GM18517 (cell line): Measurements from ENCODE around the gene BRWD1.
"Not testable (repeated sequence)": the region's sequence is repeated elsewhere in the genome, so short reads cannot be mapped to it uniquely, and the experiment has no call there.

Experiments
- ATAC-seq: cut with Tn5 transposase; IDR thresholded peaks from one replicate; pipeline ENCODE4 v1.9.1; 2021; ENCODE audit warnings: mild to moderate bottlenecking, moderate library complexity; ENCODE audit not compliant: unreplicated experiment

Gene BRWD1

GRCh38 chr21:39296891-39297290 lies 16.5 kb downstream of the BRWD1 start:
- no peak for ATAC-seq

- ATAC-seq: no peak
These were observed 24.4 kb downstream of the BRWD1 start for GRCh38 chr21:39288987-39289386.

DNA sequence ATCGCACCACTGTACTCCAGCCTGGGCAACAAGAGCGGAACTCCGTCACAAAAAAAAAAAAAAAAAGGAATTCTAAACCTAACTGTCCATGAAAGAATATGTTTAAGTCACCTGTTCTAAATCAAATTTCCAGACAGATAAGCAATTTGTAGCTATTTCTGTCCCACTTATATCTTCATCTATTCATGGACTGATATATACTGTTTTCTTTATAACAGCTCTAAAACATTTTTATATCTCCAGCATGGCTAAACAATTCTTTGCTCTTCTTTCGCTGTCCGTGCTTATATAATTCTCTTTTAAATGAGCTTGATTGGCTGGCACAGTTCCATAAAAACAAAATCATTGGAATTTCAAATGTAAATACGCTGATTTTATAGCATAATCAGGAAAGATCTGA lies 30.5 kb downstream of the BRWD1 start:
- no peak for ATAC-seq

DNA sequence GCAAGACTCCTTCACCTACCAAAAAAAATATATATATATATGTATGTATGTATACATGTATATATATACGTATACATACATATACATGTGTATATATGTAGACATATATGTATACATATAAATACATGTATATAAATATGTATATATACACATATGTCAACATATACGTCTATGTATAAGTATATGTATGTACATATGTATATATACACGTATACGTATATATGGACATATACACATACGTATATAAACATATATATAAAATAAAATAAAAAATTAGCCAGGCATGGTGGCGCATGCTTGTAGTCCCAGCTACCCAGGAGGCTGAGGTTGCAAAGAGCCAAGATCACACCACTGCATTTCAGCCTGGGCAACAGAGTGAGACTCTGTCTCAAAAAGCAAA lies 31.6 kb downstream of the BRWD1 start:
- no peak for ATAC-seq

DNA sequence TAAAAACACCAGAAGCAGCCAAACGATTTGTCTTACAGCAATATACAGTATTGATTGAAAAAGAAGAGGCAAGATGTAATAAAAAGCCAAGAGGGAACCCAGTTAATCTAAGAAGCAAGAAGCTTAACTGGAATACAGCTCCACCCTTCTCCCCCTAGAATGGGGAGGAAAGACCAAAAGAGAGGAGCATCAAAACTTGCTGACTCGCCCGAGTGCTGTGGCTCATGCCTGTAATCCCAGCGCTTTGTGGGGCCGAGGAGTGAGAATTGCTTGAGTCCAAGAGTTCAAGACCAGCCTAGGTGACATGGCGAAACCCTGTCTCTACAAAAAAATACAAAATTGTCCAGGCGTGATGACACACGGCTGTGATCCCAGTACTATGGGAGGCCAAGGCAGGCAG lies 32.2 kb downstream of the BRWD1 start:
- no peak for ATAC-seq

GRCh38 chr21:39269620-39270019 lies 43.8 kb downstream of the BRWD1 start:
- ATAC-seq: no peak

- no peak for ATAC-seq
These were observed 47.8 kb downstream of the BRWD1 start for GRCh38 chr21:39265603-39266002.

DNA sequence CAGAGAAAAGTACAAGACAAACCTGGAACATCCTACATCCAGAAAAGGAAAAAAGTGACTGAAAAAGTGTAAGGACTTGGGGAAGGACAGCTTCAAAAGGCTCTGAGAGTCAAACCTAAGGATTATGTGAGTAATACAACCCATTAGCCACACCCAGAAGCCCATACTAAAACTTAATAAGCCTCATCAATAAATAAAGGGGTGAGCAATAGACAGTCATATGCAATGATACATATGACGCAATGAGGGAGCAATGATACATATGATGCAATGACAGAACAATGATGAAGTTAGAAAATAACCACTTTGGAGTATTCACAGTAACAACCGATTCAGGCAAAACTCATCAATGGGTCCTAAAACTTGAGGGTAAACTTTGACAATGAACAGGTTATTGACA lies 50.1 kb downstream of the BRWD1 start:
- no peak for ATAC-seq

DNA sequence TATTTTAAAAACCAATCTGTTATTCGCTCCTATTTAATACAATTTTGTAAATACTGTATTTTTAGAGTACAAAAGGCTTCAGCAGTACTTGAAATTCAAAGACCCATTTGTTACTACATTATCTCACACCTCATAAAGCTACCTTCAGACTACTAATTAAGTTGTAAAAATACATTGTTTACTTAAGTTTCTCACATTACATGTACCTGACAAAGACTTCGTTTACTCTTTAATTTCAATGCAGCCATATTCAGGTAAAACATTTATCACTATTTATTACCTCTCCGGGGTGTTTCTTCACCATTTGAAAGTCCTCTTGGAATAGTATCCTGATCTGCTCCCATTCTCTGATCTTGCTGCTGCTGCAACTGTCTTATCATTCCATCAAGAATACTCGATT lies 55.2 kb downstream of the BRWD1 start:
- ATAC-seq: no peak

- no peak for ATAC-seq
These were observed 62.1 kb downstream of the BRWD1 start for GRCh38 chr21:39251326-39251725.

- ATAC-seq: no peak
These were observed 75.2 kb downstream of the BRWD1 start for GRCh38 chr21:39238275-39238674.

GRCh38 chr21:39232861-39233291 lies 80.6 kb downstream of the BRWD1 start:
- ATAC-seq: no peak

GRCh38 chr21:39224930-39225329 lies 88.5 kb downstream of the BRWD1 start:
- ATAC-seq: no peak

GRCh38 chr21:39221997-39222486 lies 91.4 kb downstream of the BRWD1 start:
- no peak for ATAC-seq

- ATAC-seq: no peak
These were observed 92.0 kb downstream of the BRWD1 start for GRCh38 chr21:39221282-39221996.

- not testable (repeated sequence) for ATAC-seq
These were observed 92.6 kb downstream of the BRWD1 start for GRCh38 chr21:39220875-39221274.

DNA sequence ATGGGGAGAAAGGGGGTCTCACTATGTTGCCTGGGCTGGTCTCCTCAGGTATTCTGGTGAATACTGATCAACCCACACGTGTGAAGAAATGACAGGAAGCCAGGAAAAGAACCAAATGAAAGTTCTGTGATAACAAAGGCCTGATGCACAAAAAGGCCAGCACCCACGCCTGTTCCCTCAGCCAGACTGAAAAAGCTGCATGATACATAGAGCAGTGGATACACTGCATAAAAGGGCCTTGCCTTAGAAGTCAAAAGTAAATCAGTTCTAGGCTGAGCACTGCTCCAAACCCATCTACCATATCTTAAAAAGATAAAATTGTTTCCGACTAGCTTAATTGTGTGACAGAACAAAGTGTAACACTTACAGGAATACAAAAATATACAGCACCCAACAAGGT lies 93.3 kb downstream of the BRWD1 start:
- no peak for ATAC-seq

- ATAC-seq: no peak
These were observed 95.4 kb downstream of the BRWD1 start for GRCh38 chr21:39218082-39218409.

- no peak for ATAC-seq
These were observed 95.9 kb downstream of the BRWD1 start for GRCh38 chr21:39217356-39218081.

DNA sequence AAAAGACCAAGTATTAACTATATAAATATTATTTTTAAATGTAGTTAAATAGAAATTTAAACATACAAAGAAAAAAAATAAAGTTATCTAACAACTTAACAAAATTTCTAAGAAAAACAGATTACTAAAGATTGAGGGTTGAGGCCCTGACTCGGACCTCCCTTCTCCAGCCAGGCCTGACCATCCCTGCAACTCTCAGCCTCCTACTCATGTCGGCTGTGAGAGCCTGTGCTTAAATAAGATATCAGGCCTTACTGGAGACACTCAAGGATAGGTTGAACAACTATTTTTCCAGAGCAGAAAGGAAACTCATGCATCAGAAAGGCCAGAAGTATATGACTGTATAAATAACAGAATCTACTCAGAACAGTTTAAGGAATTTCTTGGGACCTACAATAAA lies 97.1 kb downstream of the BRWD1 start:
- ATAC-seq: no peak

GRCh38 chr21:39215078-39215477 lies 98.4 kb downstream of the BRWD1 start:
- no peak for ATAC-seq

DNA sequence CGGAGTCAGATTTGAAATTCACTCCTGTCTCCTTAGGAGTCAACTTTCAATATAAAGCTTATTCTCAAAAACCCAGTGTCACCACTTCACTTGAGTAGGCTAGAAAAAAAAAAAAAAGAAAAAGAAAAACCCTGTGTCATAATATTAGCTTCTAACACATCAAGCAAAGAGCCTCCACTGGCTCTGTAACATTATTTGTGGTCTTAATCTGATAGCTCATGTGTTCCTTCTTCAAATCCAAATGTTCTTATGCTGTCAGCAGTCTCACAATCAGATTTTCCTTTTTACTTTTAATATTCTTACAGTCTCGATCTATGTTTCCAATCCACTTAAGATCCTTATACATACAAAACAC lies 104.1 kb downstream of the BRWD1 start:
- ATAC-seq: no peak
